Esophagus (tissue), 2 donors: ENCODE results near the gene ETS1. TPM values are rescaled to one million over a fixed set of nuclear protein-coding genes. Genes with fewer than 3 reads are reported as not detected.

Source experiments
- H3K27ac ChIP-seq, 2 donors: one replicate each; pipeline ENCODE4 v1.5.1; 2013; ENCODE audit warnings: low read depth in 2 of 2, mild to moderate bottlenecking in 2 of 2, inconsistent platforms in 1 of 2, low read length in 1 of 2, moderate library complexity in 1 of 2
- H3K27me3 ChIP-seq, 2 donors: one replicate each; pipeline ENCODE4 v1.6.1; 2013; ENCODE audit warnings: low read length in 2 of 2, control low read depth in 1 of 2, mild to moderate bottlenecking in 1 of 2; ENCODE audit not compliant: insufficient read depth in 2 of 2, control insufficient read depth in 1 of 2
- H3K36me3 ChIP-seq, 2 donors: one replicate each; pipeline ENCODE4 v1.6.1; 2013; ENCODE audit warnings: low read length in 1 of 2; ENCODE audit not compliant: control insufficient read depth in 2 of 2, insufficient read depth in 2 of 2
- H3K4me1 ChIP-seq, 2 donors: one replicate each; pipeline ENCODE4 v1.6.1; 2013; ENCODE audit warnings: low read length in 1 of 2; ENCODE audit not compliant: control insufficient read depth in 2 of 2, insufficient read depth in 2 of 2
- H3K4me3 ChIP-seq, 2 donors: one replicate each; pipeline ENCODE4 v1.5.1; 2013; ENCODE audit warnings: low read length in 2 of 2, mild to moderate bottlenecking in 2 of 2, low read depth in 1 of 2, moderate library complexity in 1 of 2
- H3K9me3 ChIP-seq, 2 donors: one replicate each; pipeline ENCODE4 v1.6.1; 2013; ENCODE audit warnings: mild to moderate bottlenecking in 2 of 2, low read depth in 1 of 2, low read length in 1 of 2, moderate library complexity in 1 of 2; ENCODE audit not compliant: control insufficient read depth in 2 of 2, insufficient read depth in 1 of 2
- WGBS, 2 donors: extraction: QIAGEN DNeasy Blood & Tissue Kit; methylation state at CpG; one replicate each; pipeline ENCODE4 v1.1.7; 2013; 5-methylcytosine and 5-hydroxymethylcytosine counted together
- polyA plus RNA-seq, 2 donors: library from polyadenylated mRNA; stranded (reverse); fragments of 200-250 nt; gene quantifications; one replicate each; pipeline ENCODE4 v1.2.3, GENCODE V29; 2013
- donor health status: healthy with polysubstance abuse.
- donor health status: Bipolar disorder and iron deficiency.

Gene ETS1
- polyA plus RNA-seq, 2 donors: 3.0 to 3.9 TPM

- H3K9me3 ChIP-seq: no peaks in the 10 kb centered on the region
- 53 to 54% methylated on average over 4 of the region's 4 CpGs for WGBS, 2 donors
- no peaks in the 10 kb centered on the region for H3K4me1 ChIP-seq
- peak overlapping the region; percentile 27 to 42 for H3K4me3 ChIP-seq
- no peaks in the 10 kb centered on the region for H3K27me3 ChIP-seq
- H3K27ac ChIP-seq: peak overlapping the region; percentile 30 to 33
- H3K36me3 ChIP-seq: no peaks in the 10 kb centered on the region
These were observed 68.0 kb downstream of the ETS1 start for GRCh38 chr11:128519338-128519737.

- H3K4me3 ChIP-seq: peak overlapping the region; percentile 21 to 42
- H3K27ac ChIP-seq: peak overlapping the region; percentile 30 to 34
- no peaks in the 10 kb centered on the region for H3K9me3 ChIP-seq
- 54 to 57% methylated on average over 7 of the region's 7 CpGs for WGBS, 2 donors
- H3K27me3 ChIP-seq: no peaks in the 10 kb centered on the region
- H3K36me3 ChIP-seq: no peaks in the 10 kb centered on the region
- H3K4me1 ChIP-seq: no peaks in the 10 kb centered on the region
These were observed 68.7 kb downstream of the ETS1 start for GRCh38 chr11:128518493-128519207.

DNA sequence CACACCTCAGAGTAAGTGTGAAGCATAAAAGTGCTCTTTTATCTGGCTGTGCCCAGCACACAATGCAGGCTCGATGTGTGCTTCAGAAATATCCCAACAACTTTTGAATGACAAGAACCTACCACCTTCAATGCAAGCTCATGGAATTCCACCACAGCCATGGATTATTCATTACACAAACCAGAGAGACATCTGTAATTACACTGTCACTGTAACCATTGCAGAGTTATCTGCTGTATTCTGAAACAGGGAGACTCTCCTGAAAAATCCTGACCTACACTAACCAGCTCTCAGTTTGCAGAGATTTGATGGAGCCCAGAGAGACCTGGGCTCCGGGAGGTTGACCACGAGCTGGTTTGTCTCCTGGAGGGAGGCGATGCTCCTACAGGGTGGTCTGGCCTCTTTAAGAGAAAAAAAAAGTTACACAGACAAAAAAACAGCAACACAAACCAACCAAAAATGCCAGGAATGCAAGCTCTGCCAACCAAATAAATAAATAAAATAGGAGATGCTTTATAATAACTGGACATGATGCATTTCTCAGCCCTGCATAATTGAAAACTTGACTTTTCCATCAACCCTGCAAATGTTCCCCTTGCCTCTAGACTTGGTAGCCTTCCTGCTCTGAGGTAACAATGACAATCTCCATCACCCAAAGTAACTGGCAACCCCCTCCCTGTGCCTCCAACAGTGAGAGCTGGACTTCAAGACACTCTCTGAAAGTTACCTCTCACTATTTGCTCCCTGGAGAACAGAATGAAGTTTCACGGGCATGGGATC lies 69.7 kb downstream of the ETS1 start:
- Histone ChIP-seq H3K4me3 (peak overlapping the region; percentile 11 to 42), H3K36me3 (no peaks in the 10 kb centered on the region), H3K27ac (peak overlapping the region; percentile 32 to 55), H3K4me1 (peaks cover 0 to 1% of the 10 kb centered on the region in 2 donors), H3K9me3 (no peaks in the 10 kb centered on the region), H3K27me3 (no peaks in the 10 kb centered on the region)
- WGBS, 2 donors: 65 to 69% methylated on average over 5 of the region's 5 CpGs

GRCh38 chr11:128516886-128517285 lies 70.5 kb downstream of the ETS1 start:
- no peaks in the 10 kb centered on the region for H3K27me3 ChIP-seq
- H3K9me3 ChIP-seq: no peaks in the 10 kb centered on the region
- H3K4me3 ChIP-seq: peak overlapping the region; percentile 1 to 23
- WGBS, 2 donors: 50 to 61% methylated on average over 4 of the region's 4 CpGs
- H3K36me3 ChIP-seq: no peaks in the 10 kb centered on the region
- H3K27ac ChIP-seq: no peak overlapping the region
- peaks cover 3 to 4% of the 10 kb centered on the region in 2 donors for H3K4me1 ChIP-seq

- Histone ChIP-seq H3K27ac (no peak overlapping the region), H3K4me1 (peaks cover 3 to 4% of the 10 kb centered on the region in 2 donors)
These were observed 71.3 kb downstream of the ETS1 start for GRCh38 chr11:128515826-128516778.

DNA sequence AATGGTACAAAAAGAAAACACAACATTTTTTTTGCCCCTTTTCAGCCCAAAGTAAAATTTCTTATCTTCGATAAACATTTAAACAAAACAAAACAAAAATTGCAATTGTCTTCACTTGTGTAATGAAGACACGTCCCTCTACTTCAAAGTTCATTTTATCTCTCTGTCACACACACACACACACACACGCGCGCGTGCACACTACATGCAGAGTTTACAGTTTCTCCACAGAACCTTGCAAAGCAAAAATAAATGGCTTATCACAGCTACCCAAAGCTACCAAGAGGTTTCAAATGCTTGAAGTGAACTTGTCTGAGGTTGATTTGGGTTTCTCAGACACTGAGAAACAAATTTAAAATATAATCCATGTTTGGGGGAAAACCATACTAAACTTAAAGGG lies 72.3 kb downstream of the ETS1 start:
- Histone ChIP-seq H3K4me3 (no peak overlapping the region), H3K27me3 (no peaks in the 10 kb centered on the region), H3K27ac (no peak overlapping the region), H3K4me1 (peaks cover 3 to 4% of the 10 kb centered on the region in 2 donors), H3K9me3 (no peaks in the 10 kb centered on the region), H3K36me3 (no peaks in the 10 kb centered on the region)
- WGBS, 2 donors: 60 to 69% methylated on average over 6 of the region's 6 CpGs

More at GRCh38 chr11:128515826-128516778, 71.3 kb downstream of the ETS1 start:
- H3K4me3 ChIP-seq: peak overlapping the region in 1 of 2 donors; percentile 6
- H3K9me3 ChIP-seq: no peaks in the 10 kb centered on the region
- no peaks in the 10 kb centered on the region for H3K36me3 ChIP-seq
- H3K27me3 ChIP-seq: no peaks in the 10 kb centered on the region
- WGBS, 2 donors: 34 to 50% methylated on average over 10 of the region's 10 CpGs

GRCh38 chr11:128513915-128514681 lies 73.3 kb downstream of the ETS1 start:
- no peak overlapping the region for H3K4me3 ChIP-seq
- peaks cover 3 to 4% of the 10 kb centered on the region in 2 donors for H3K4me1 ChIP-seq
- WGBS, 2 donors: 73 to 78% methylated on average over 6 of the region's 6 CpGs
- no peaks in the 10 kb centered on the region for H3K36me3 ChIP-seq
- H3K27me3 ChIP-seq: no peaks in the 10 kb centered on the region
- H3K9me3 ChIP-seq: no peaks in the 10 kb centered on the region
- no peak overlapping the region for H3K27ac ChIP-seq

DNA sequence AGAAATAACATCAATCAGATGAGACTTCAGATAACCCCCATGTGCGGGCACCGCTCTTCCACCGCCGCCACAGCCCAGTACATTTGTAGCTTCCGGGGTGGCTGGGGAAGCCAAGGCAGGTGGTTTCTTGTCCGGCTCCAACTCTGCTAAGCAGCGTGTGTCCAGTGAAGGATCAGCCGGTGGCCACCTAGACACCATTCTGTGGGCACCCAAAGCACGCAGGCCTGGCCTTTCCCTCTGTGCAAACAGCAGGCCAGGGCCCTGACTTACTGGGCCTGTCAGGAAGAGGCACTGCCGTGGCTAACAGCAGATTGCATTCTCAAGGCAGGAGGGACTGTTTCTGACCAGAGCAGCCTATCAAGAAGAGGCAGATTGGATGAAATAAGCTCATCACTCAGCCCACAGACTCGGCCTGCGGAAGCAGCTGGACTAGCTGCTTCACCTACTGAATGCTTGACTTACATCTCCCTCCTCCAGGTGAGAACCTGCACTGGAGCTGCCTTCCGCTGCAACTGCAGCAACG lies 74.8 kb downstream of the ETS1 start:
- H3K9me3 ChIP-seq: no peaks in the 10 kb centered on the region
- no peaks in the 10 kb centered on the region for H3K36me3 ChIP-seq
- H3K4me1 ChIP-seq: peaks cover 4% of the 10 kb centered on the region in 2 donors
- peak overlapping the region in 1 of 2 donors; percentile 1 for H3K4me3 ChIP-seq
- peak overlapping the region in 1 of 2 donors; percentile 26 for H3K27ac ChIP-seq
- WGBS, 2 donors: 72 to 78% methylated on average over 14 of the region's 14 CpGs
- H3K27me3 ChIP-seq: no peaks in the 10 kb centered on the region
